Measurements from ENCODE around the gene TRAF3IP1. TPM values are rescaled to one million over a fixed set of nuclear protein-coding genes. Genes with fewer than 3 reads are reported as not detected.

The TRAF3IP1 gene
- total RNA-seq, 4 donors from 2014 or later = 11.0 to 27.2 (median 13.4) TPM

DNA sequence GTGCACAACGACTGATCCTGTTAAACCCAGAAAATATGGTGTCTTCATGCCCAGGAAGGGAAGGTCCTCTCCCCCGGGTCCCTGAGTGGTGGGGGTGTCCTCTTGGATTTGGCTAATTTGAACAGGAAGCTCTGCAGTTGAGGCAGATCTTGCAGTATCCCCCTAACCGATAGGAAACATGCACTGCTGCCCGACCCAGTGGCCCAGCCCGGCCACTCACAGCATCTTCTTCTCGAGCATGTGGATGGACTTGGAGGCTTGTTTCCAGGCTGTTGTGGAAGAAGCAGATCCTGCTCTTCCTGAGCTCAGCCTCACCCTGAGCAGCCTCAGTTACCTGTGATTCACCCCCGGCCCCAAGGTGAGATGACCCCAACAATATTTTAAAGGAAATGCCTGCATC lies 60.0 kb downstream of the TRAF3IP1 start:
- no peak for DNase-seq
- Histone ChIP-seq H3K36me3 (no peaks in the 10 kb centered on the region), H3K27ac (no peak overlapping the region), H3K4me1 (no peaks in the 10 kb centered on the region), H3K9me3 (no peaks in the 10 kb centered on the region), H3K27me3 (no peaks in the 10 kb centered on the region), H3K4me3 (no peak overlapping the region)
- TF ChIP-seq, protein P1, sequence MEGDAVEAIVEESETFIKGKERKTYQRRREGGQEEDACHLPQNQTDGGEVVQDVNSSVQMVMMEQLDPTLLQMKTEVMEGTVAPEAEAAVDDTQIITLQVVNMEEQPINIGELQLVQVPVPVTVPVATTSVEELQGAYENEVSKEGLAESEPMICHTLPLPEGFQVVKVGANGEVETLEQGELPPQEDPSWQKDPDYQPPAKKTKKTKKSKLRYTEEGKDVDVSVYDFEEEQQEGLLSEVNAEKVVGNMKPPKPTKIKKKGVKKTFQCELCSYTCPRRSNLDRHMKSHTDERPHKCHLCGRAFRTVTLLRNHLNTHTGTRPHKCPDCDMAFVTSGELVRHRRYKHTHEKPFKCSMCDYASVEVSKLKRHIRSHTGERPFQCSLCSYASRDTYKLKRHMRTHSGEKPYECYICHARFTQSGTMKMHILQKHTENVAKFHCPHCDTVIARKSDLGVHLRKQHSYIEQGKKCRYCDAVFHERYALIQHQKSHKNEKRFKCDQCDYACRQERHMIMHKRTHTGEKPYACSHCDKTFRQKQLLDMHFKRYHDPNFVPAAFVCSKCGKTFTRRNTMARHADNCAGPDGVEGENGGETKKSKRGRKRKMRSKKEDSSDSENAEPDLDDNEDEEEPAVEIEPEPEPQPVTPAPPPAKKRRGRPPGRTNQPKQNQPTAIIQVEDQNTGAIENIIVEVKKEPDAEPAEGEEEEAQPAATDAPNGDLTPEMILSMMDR (IDR thresholded peaks at IDR 0.05) = no peak
- no peak for TF ChIP-seq POLR2A (IDR thresholded peaks at IDR 0.05)

- DNase-seq = no peak
- Histone ChIP-seq H3K27me3 (no peaks in the 10 kb centered on the region), H3K27ac (no peak overlapping the region), H3K4me3 (no peak overlapping the region), H3K9me3 (no peaks in the 10 kb centered on the region), H3K4me1 (no peaks in the 10 kb centered on the region), H3K36me3 (no peaks in the 10 kb centered on the region)
- TF ChIP-seq, protein P1 (IDR thresholded peaks at IDR 0.05) = no peak
- no peak for TF ChIP-seq POLR2A (IDR thresholded peaks at IDR 0.05)
Measured at GRCh38 chr2:238380785-238381184, 60.5 kb downstream of the TRAF3IP1 start.

GRCh38 chr2:238381341-238382115 lies 61.2 kb downstream of the TRAF3IP1 start:
- no peak overlapping the region for H3K27ac ChIP-seq

GRCh38 chr2:238382381-238382781 lies 62.1 kb downstream of the TRAF3IP1 start:
- DNase-seq = no peak
- TF ChIP-seq, protein P1 (IDR thresholded peaks at IDR 0.05) = no peak
- TF ChIP-seq POLR2A (IDR thresholded peaks at IDR 0.05) = no peak

More at GRCh38 chr2:238381341-238382115, 61.2 kb downstream of the TRAF3IP1 start:
- H3K4me1 ChIP-seq = no peaks in the 10 kb centered on the region
- TF ChIP-seq, protein P1 (IDR thresholded peaks at IDR 0.05) = no peak
- TF ChIP-seq POLR2A (IDR thresholded peaks at IDR 0.05) = no peak
- H3K9me3 ChIP-seq = no peaks in the 10 kb centered on the region
- no peak for DNase-seq
- H3K4me3 ChIP-seq = no peak overlapping the region
- no peaks in the 10 kb centered on the region for H3K36me3 ChIP-seq
- H3K27me3 ChIP-seq = no peaks in the 10 kb centered on the region

DNA sequence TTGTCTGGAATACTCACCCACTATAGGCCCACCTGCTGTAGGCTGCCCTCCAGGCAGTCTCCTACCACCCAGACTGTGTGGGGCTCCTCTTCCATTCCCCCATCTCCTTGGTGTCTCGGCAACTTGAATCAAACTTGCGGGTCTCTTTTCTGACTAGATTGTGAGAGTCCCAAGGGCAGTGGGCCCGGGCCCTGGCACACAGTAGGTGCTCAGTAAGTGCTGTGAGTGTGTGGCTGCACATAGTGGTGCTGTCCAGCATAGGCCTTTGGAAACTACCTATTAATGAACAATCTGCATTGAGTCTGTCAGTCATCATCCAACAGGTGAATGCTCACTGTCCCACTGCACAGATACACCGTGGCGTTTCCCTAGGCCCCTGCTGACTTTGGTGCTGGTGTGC lies 62.8 kb downstream of the TRAF3IP1 start:
- no peak for DNase-seq
- Histone ChIP-seq H3K27ac (no peak overlapping the region), H3K27me3 (no peaks in the 10 kb centered on the region), H3K36me3 (no peaks in the 10 kb centered on the region), H3K4me1 (no peaks in the 10 kb centered on the region), H3K4me3 (no peak overlapping the region), H3K9me3 (no peaks in the 10 kb centered on the region)
- TF ChIP-seq, protein P1 (IDR thresholded peaks at IDR 0.05) = no peak

More at GRCh38 chr2:238382381-238382781, 62.1 kb downstream of the TRAF3IP1 start:
- no peaks in the 10 kb centered on the region for H3K27me3 ChIP-seq
- no peaks in the 10 kb centered on the region for H3K36me3 ChIP-seq
- no peak overlapping the region for H3K4me3 ChIP-seq
- no peaks in the 10 kb centered on the region for H3K9me3 ChIP-seq
- H3K27ac ChIP-seq = no peak overlapping the region
- no peaks in the 10 kb centered on the region for H3K4me1 ChIP-seq
